HUDEP-2 (cell line): ENCODE results near the gene ACSM6.

Experiments used
- DNase-seq, 76 experiments: peaks; one replicate each; lab custom pipeline; 2025; ENCODE audit not compliant: unreplicated experiment in 76 of 76; lab: John Stamatoyannopoulos, UW

The ACSM6 gene

DNA sequence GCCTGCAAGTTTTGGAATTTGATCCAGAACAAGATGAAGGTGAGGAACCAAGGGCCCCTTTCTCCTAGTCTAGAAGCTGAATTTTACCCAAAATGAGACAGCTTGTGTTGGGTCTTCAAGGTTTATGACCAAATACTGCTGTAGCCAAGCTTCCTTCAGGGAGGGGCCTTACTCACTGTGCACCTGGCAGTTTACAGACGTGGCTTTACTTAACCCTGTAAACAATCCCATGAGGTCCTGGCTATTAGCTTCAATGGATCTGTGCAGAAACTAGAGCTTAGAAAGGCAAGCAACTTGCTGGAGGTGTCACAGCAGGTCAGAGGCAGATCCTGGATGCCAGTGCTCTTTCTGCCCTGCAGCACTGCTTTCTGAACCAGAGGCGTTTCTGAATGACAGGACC is 50.1 kb downstream of the ACSM6 start:
- no peak for DNase-seq

DNA sequence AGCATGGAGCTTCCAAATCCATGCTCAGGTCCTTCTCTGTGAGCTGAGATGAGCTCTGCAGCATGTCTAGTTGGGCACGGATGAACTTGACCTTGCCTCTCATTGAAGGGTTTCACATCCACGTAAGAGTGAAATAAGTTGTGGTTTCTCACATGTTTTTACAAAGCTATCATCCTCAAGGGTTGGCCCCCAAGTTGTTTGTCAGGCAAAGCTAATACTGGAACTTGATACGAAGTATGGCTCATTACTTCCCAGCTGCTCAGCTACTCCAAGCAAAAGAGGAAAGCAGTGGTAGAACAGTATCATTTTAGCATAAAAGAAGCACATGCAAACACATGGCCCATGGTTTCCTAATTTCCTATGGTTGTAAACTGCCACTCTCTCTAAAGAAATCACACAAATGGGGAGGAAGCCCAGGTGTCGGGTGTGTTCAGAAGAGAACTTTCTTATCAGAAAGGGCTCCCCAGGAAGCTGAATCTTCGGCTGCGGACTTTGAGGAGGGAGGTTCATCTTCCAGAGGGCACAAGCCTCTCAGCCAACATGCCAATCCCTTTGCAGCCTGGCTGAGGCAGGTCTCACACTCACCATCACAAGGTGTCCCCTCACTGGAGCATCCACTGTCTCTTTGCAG is 51.5 kb downstream of the ACSM6 start:
- no peak for DNase-seq

DNA sequence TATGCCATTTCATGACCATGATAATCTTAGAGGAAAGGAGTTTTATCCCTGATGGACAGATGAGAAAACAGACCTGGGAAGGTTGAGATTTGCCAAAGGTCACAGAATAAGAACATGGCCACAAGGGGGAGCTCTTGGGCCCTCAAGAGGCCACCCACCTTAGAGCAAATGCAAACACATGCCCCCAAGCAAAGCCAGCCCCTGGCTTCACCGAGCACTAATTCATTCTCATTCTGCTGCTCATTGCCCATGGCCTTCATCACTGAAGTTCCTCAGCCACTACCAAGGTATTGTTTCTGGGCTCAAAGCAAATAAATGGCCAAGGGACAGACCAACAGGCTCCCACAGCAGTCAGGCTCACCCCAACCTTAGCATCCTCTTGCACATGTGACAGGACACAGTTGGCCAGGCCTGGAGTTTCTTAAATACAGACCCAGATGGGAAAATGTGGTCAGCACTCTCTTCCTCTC is 52.6 kb downstream of the ACSM6 start:
- peak in 61 of 76 experiments; percentile 5 to 67 (median 41) for DNase-seq

DNA sequence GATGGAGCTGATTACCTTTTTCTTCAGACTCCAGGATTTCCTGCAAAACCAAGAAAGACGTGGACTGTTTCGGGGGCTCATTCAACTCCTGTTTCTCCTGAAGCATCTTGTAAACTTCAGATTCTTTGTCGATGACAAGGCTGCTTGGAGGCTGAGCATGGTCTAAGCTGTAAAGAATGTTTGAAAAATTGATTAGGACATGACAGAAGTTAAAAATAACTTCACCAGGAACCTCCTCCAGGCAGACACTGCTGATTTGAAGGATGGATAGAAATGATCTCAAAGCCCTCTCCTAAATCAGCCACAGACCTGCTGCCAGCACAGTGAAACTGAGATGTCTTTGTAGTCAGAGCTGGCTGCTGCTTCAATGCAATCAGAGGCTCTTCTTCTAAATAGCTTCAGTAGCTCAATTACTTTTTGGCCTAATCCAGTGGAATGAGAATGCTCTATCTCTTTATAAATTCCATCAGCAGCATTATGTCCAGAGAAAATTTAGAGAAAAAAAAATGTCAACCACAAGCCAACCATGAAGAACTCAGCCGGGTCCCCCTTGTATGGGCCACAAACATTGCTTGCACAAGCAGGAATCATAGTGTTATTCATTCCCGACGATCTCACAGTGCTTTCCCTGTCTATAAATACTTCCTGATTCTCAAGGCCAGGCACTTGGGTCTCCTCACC is 53.3 kb downstream of the ACSM6 start:
- no peak for DNase-seq

DNA sequence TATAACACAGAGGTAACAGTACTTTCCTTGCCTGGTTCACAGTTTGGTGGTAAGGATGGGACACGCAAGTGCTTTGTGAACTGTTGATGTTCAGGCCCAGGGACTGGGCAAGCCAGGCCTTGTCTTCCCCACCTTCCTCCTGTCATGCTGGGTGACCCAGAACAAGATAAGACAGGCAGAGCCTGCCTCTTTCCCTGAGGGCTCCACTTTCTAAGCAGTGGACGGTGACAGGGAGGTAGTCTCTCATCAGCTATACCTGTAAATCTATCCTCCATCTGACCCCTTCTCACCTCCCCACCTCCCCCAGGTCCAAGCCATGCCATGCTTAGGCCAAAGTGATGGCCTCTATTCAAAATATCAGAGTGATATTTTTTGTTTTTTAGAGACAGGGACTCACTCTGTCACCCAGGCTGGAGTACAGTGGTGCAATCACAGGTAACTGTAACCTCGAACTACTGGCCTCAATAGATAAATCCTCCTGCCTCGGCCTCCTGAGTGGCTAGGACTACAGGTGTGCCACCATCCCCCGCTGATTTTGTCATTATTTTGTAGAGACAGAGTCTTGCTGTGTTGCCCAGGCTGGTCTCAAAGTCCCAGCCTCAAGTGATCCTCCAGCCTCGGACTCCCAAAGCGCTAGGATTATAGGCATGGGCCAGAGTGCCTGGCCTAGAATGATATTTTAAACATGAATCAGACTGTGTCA is 54.0 kb downstream of the ACSM6 start:
- no peak for DNase-seq

DNA sequence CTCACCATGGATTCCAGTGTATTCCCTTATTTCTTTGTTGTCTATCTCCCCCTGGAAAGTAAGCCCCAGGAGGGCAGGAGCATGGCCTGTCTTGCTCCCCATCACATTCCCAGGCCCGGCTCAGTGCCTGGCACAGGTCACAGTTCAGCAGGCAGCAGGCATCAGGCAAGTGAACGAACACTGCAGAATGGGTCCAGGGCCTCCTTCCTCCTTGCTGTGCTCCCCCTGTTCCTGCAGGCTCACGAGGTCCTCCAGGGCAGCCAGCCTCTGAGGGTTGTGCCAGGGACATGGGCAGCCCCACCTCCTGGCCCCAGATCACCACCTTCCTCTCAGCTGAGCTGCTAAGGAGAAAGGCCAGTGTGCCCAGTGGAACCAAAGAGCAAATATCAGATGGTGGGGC is 55.0 kb downstream of the ACSM6 start:
- DNase-seq: no peak

DNA sequence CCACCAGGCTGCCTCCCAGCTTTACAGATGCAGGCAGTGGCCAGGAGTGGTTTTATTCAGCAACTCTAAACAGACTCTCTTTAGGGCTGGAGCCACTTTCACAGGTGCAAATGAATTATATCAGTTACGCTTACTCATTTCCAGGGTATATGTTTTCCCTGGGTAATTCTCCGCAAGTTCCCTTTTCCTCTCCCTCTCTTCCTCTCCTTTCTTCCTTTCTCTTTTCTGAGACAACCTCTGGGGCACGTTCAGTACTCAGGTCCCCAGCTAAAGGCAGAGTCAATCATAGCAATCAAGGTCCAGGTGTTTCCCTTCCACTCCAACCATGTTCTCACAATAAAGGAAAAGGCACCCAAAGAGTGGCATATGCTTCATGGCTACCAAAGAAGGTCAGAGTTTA is 55.4 kb downstream of the ACSM6 start:
- no peak for DNase-seq

DNA sequence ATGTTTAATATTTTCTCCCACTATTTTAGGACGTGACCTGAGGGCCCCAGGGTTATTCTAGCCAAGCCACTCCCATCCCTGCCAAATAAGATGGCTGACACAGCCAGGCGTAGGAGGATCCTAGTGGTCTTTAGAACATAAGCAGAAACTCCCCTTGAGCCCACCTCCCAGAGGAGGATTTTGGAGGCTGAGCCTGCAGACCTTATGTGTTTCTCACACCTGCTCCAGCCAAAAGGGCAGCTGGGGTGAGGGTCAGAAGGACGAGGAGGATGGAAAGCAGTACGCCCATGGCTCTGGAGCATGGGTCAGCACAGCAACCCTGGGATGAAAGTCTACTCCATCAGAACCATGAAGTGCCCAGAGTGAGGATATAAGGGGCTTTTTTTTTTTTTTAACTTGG is 56.8 kb downstream of the ACSM6 start:
- DNase-seq: no peak

DNA sequence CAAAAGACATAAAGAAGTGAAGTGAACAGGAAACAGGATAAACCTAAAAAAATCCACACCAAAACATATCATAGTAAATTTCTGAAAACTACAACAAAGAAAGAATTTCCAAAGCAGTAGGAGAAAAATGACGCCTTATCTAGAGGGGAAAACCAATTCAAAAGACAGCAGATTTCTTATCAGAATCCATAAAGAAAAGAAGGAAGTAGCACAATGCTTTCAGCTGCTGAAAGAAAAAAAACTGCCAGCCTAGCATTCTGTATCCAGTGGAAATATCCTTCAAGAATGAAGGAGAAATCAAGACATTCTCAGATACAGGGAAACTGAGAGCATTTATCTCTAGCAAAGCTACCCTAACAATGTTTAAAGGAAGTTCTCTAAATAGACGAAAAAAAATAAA is 59.0 kb downstream of the ACSM6 start:
- no peak for DNase-seq

DNA sequence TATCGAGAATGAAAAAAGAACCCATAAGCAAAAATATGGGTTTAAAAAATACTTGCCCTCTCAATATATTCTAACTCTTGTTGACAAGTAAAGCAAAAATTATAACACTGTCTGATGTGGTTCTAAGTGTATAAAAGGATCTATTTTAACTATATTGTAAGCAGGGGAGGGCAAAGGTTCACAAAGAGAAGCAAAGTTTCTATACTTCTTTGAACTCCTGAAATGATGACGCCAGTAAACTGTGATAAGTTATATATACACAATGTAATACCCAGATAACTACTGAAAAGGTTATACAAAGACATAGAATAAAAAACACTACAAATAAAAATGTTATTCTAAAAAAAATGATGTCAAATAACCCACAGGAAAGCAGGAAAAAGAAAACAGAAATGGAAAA is 59.6 kb downstream of the ACSM6 start:
- DNase-seq: no peak

DNA sequence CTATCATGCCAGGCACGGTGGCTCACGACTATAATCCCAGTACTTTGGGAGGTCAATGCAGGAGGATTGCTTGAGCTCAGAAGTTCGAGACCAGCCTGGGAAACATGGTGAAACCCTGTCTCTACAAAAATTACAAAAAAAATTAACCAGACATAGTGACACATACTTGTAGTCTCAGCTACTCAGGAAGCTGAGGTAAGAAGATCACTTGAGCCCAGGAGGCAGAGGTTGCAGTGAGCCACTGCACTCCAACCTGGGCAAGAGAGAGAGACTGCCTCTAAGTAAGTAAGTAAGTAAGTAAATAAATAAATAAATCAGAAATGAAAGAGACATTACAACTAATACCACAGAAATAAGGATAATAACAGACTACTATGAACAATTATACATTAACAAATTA is 60.6 kb downstream of the ACSM6 start:
- no peak for DNase-seq

DNA sequence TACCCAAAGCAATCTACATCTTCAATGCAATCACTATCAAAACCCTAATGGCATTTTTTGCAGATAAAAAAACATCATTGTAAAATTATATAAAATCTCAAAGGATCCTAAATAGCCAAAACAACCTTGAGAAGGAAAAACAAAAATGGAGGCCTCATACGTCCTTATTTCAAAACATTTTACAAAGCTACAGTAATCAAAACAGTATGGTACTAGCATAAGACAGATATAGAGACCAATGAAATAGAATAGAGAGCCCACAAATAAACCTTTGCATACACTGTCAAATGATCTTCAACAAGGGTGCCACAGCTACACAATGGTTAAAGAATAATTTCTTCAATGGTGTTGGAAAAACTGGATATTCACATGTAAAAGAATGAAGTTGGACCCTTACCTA is 62.2 kb downstream of the ACSM6 start:
- DNase-seq: no peak

DNA sequence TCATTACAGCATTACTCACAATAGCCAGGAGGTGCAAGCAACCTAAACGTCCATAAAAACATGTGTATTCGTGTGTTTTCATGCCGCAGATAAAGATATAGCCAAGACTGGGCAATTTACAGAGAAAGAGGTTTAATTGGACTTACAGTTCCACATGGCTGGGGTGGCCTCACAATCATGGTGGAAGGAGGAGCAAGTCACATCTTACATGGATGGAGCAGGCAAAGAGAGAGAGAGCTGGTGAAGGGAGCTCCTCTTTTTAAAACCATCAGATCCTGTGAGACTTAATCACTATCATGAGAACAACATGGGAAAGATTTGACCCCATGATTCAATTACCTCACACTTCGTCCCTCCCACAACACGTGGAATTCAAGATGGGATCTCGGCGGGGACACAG is 63.8 kb downstream of the ACSM6 start:
- no peak for DNase-seq

DNA sequence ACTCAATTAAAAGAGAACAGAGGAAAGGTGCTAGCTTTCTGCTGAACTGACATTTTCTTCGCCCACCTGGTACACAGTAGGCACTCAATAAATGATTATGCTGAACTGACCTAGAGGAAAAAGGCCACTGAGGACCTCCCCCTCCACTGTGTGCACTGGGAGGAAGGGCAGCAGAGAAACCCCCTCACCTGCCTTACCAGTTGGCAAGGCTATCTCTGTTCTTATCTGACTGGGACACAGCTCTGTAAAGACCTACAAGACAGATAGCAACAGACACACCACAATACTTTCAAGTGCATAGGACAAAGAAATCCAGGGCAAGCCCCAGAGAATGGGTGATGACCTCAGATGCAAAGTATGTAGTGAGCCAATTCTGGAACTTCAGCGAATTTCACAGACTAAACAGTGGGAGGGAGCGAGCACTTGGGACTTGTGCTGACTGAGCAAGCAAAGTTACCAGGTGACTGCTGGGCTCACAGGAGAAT is 66.4 kb downstream of the ACSM6 start:
- DNase-seq: peak in 16 of 76 experiments; percentile 6 to 47 (median 24)

DNA sequence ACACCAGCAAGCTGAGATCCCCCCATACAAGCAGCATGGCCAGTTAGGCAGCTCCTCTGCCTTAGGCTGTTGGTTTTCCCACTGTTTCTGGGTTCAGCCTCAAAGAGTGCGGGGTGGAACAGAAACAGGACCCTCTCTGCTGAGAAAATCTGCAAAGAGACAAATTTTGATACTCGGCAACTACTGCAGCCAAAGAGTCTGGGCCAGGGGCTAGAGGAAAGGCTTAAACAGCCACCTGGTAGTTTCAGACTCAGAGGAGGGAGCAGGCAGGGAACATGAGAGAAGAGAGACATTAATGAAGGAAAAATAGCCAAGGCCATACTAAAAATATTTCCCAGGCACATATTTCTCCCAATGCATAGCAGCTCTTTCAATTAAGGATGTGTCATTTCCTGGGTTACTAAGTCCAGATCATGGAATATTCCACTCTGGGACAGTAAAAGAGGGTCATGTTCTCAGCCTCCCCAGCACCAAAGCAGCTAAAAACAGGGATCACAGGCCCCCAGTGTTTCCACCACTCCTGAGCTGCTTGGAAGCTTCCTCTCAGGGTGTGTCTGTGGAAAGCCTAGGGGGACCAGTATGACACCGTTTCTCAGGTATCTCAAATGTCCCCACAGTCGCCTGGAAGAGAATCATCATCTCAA is 67.0 kb downstream of the ACSM6 start:
- DNase-seq: no peak

DNA sequence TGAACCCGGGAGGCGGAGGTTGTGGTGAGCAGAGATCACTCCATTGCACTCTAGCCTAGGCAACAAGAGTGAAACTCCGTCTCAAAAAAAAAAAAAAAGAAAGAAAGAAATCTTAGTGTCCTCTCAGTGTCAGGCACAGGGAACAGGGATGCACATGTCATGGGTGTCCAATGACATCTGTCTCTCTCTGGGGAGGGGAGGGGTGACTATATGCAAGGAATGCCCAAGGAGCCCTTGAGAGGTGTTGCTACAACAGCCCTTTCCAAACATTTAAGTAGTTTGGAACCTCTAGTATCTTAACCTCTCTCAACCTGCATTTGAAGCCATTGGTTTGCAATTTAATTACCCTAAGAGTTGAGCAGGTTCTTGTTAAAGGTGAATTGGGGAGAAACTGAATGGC is 67.9 kb downstream of the ACSM6 start:
- no peak for DNase-seq

DNA sequence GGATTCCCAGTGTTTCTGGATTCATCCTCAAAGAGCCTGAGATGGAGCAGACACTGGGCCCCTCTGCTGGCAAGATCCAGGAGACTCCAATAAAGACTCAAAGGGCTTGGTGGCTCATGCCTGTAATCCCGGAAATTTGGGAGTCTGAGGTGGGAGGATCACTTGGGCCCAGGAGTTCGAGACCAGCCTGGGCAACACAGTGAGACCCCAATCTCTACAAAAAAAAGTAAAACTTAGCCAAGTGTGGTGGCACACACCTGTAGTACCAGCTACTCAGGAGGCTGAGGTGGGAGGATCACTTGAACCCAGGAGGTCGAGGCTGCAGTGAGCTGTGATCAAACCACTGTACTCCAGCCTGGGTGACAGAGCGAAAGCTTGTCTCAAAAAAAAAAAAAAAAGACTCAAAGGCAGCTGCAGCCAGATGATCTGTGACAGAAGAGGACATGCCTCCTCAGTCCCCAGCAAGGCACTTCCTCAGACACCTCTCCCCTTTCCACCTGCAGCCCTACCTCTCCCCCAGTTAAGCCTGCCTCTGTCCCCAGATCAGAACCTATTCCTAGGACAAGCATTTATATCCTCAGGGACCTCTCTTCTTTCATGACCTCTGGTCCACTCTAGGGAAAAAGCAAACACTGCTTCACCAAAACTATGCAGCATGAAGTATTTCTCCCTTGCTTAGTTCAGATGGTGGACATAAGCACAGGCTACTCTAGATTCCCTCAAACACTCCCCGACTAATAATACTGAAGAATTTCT is 68.9 kb downstream of the ACSM6 start:
- DNase-seq: no peak

DNA sequence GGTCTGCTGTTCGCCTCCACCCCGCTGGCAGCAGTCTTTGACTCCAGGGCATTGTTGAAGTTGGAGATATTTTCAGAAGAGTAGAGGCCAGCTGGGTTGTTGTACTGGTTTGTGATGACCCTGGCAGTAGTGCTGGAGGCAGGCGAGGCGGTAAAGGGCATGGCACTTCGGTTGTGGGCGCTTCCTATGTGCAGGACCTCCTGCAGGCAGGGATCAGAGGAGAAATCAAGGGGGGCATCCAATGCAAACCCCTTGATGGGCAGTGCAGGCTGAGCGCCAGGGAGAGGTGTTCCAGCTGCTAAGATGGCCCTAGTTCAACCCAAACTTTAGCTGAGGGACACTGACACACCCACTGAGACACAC is 69.8 kb downstream of the ACSM6 start:
- no peak for DNase-seq

DNA sequence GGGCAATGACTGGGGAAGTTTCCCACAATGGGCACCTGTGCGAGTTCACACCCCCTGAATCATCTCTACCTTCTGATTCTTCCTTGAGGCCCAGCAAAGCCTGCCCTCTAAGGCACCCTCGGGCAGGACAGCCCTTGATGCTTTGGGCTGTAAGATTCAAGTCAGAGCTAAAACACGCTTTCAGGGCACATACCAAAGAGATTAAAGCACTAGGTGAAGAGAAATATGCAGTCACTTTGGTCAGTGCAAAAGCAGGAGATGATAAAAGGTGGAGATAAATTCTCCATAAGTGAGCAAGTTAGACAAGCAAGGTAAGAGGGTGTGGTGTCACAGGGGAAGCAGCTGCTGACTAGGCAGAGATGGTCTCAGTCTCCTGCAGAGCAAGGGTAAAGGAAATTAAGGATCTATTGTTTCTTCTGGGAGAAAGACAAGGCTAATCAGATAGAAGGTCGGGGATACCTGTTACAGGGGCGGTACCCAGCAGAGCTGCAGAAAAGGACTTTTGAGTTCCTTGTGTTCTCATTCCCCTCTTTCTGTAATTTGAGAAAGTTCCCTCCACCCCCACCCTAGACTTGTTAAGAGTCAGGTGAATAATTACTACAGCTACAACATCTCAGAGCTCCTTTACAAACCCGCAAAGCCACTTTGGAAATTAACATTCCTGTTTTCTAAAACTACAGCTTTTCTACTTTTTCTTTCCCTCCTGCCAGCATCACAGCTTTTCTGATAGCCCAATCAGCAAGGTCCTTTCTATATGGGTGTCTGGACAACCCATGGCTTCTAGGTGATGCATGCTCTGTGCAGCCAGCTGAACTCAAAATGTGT is 70.4 kb downstream of the ACSM6 start:
- no peak for DNase-seq

DNA sequence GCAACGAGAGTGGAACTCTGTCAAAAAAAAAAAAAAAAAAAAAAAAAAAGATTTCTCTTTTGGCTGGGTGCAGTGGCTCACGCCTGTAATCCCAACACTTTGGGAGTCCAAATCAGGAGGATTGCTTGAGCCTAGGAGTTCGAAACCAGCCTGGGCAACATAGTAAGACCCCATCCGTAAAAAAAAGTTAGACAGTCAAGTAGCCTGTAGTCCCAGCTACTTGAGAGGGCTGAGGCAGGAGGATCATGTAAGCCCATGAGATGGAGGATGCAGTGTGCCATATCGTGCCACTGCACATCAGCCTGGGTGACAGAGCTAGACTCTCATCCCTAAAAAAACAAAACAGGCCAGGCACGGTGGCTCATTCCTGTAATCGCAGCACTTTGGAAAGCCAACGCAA is 71.5 kb downstream of the ACSM6 start:
- no peak for DNase-seq
